ENCODE measurements around the gene IL1RAPL2.
"Not testable (repeated sequence)": the region's sequence is repeated elsewhere in the genome, so short reads cannot be mapped to it uniquely, and the experiment has no call there.

The IL1RAPL2 gene

GRCh38 chrX:104565791-104566680, at the start of gene IL1RAPL2:
IL1RAPL2 (plus strand) TSS chrX:104566199.
- peak in 8 of 51 donors; percentile 0 to 8 (median 1) for DNase-seq

DNA sequence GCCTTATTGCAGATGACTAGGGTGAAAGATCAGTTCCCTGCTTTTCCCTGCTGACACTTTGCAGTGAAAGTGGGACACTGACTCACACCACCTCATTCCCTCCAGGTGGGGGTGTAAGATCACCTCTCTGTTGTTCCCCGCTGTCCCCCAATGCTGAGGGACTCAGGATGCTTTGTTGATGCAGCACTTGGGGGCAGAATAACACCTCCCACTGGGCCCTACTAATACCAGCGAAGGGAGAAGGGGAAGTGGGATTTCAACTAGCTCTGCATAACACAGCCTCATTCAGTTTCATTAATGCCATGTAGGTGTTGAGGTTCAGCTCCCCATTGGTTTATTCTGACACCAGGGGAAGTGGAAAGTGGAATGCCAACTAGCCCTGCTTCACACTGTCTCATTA, 43.6 kb upstream of the IL1RAPL2 start:
- no peak for DNase-seq

DNA sequence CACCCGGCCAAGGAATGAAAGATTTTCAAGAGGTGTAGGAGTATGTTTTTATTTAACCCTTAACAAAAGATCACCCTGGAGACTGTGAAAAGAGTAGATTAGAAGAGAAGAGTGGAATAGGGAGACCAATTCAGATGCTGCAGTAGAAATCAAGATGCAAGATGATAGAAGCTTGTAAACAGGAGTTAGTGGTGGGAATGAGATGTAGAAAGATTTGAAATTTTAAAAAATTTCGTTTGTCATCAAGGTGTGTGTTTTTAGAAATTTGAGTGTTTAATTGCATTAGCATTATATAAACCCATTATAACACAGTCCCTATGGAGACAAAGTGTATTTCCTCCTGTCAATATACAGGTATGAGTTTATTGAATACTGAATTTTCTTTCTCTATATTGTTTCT, 42.1 kb upstream of the IL1RAPL2 start:
- DNase-seq, result no peak

- no peak for DNase-seq
These were observed 26.9 kb upstream of the IL1RAPL2 start for GRCh38 chrX:104539081-104539480.

DNA sequence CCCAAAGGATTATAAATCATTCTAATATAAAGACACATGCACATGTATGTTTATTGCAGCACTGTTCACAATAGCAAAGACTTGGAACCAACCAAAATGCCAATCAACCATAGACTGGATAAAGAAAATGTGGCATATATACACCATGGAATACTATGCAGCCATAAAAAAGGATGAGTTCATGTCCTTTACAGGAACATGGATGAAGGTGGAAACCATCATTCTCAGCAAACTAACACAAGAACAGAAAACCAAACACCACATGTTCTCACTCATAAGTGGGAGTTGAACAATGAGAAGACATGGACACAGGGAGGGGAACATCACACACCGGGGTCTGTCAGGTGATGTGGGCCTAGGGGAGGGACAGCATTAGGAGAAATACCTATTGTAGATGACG, 23.6 kb upstream of the IL1RAPL2 start:
- DNase-seq, result not testable (repeated sequence)

DNA sequence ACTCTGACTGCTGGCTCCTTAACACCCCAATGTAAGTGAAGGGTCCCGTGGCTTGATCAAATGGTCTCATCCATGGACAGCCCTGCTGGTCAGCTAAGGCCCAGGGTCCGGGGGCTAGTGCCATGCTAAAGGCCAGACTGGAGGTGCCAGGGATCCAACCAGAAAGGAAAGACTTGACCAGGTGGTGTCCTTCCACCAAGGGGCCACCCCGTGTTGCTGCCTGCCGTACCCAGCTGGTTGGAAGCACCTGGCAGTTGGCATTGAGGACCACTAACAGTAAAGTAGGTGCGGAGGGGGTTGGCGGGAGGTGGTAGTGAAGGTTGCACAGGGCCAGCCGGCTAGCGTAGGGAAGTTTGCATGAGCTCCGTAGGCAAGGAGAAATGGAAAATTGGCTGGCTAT, 1.7 kb upstream of the IL1RAPL2 start:
- DNase-seq, result no peak

DNA sequence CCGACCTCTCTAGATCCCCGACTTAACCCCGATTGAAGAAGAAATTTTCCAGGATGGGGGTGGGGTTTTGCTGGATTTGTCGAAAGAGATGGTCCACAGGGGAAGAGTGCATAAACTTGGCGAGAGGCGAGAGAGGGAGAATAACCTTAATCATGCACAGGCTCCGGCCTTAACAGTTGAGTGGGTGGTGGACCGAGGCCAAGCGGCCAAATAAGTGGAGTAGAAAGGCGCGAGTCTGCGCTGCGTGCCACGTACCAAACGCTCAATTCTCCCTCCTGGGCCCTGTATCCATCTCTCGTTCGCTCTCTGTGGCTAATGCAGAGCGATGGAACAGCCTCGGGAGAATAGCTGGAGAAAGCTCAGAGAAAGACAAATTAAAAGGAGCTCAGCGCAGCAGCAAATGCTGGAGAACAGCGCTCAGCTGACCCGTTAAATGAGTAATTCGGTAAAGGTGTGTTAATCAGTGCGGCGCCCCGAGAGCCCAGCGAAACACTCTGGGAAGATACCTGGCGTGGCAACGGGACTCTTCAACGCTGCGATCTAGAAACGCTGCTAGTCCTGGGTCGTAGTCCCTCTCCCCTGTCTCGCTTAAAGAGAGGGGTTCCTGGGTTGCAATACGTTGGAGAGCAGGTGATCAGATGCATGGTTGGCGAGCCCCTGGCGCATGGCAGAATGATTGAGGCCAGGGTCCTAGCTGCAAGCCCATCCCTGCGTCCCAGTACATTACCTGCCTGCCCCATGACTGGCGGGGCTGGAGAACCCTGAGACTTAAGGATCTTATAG, 887 bp upstream of the IL1RAPL2 start:
- no peak for DNase-seq

GRCh38 chrX:104566681-104567501, 892 bp downstream of the IL1RAPL2 start:
- no peak for DNase-seq

GRCh38 chrX:104567506-104567905, 1.5 kb downstream of the IL1RAPL2 start:
- DNase-seq, result no peak

GRCh38 chrX:104568304-104568915, 2.4 kb downstream of the IL1RAPL2 start:
- no peak for DNase-seq

- DNase-seq, result no peak
These were observed 52.3 kb downstream of the IL1RAPL2 start for GRCh38 chrX:104618106-104618895.

DNA sequence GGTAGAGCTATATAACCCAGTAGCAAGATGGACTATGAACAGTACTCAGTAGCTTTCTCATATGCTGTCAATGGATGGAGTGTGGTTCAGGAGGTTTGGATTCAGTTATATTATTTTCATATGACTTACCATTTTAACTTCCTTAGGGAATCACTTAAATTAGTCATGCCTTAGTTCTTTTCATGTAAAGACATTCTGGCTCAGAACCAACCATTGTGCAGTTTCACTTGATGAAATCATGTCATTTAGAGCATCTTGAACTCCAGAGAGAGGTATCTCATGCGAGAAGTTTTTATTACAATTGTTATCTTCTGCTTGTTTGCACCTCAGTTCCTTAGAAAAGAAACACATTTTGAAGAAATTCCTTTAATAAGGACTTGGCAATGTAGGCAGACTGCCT, 55.8 kb downstream of the IL1RAPL2 start:
- no peak for DNase-seq

DNA sequence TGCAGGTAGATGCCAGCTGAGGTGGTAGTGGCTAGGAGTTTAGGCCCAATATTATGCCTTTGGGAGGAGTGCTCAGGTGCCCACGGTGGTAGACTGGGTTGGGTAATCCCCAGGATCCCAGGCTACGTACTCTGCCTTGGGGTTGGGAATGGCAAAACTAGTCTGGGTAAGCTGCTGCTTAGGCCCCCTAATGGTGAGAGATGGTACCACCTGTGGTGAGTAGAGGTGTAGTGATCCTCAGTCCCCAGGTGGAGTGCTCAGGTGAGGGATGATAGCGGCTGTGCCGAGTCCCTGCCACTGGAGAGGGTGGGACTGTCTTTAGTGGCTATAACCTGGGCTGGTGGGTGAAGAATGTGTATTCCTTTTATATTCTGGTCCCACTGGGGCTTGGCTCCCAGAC, 75.2 kb downstream of the IL1RAPL2 start:
- no peak for DNase-seq

GRCh38 chrX:104647084-104647483, 81.1 kb downstream of the IL1RAPL2 start:
- DNase-seq, result no peak

DNA sequence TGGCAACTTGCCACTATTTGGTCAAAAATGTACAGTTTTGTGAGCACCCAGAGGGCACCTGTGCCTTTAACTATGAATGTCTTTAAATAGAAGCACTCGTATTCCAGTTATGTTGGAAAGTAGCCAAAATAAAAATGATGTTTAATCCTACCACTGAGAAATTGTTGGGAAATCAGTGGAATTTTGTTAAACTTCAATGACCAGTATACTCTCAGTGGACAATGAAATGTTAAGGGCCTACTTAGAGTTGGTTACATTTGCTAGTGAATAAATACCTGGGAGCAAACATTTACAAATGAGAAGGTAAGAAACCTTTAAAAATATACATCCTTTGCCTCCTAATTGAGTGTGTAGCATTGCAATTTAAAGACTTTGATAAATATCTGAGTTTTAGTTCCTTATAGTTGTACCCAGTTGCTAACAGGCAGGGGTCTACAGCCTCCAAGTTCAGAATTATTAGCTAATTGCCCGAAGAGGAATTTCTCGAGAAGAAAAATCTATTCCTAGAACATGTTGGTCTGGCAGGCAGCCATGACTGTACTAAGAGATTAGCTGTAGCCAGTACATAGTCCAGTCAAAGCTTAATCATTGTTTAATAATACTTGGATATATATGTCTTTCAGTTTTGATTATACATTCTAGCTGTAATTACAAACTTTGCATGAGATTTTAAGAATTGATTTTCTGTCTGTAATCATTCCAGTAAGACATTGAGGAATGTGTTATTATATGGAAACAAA, 93.2 kb downstream of the IL1RAPL2 start:
- DNase-seq, result no peak

GRCh38 chrX:104660092-104660491, 94.1 kb downstream of the IL1RAPL2 start:
- DNase-seq, result no peak

DNA sequence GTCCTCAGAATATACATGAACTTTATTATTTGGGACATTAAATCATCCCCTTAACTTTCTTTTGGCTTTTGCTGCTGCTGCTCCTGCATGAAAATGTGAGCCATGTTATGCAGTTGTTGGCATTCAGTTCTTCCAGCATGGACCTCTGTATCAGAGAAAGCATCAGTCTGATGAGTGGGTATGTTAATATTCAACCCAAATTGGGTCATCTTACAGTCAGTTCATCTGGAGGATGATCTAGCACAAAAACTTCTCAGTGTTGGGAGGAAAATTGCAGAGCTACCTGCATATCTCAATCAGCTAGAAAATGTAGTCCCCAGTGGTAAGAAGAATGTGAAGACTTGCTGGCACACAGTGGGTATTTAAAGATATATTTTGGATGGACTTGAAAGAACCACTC, 96.7 kb downstream of the IL1RAPL2 start:
- DNase-seq, result no peak

DNA sequence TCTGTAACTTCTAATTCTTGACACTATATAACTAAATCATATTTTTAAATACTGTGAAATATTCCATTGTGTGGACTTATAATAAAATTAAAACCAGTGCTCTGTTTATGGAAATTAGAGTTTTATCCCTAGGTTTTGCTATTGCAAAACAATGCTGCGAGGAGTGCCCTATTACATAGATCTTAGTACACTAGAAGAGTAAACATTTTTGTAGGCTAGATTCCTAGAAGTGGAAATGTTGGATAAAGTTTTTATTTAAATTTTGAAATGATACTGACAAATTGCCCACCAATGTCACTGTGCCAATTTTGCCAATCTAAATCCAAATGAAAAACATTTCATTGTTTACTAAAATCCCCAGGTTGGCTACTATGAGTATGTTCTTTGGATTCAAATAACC, 99.7 kb downstream of the IL1RAPL2 start:
- DNase-seq, result no peak

DNA sequence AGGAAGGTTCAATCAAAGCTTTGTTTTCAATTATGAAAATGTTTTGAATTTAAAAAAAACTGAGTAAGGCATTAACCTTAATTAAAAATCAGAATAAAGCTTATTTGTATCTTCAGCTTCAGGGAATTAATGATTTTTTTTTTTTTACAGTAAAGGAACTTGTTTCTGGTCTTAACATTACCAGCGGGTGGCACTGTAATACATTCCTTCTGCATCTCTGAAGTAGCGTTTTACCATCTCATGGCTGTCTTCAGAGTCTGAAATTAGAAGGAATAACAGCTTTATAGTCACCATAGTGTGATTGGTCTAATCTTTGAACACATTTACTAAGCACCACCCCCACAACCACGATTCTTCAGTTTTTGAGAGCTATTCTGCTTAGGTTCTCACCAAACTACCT, 102.6 kb downstream of the IL1RAPL2 start:
- peak in 2 of 51 donors; percentile 0 to 1 for DNase-seq

DNA sequence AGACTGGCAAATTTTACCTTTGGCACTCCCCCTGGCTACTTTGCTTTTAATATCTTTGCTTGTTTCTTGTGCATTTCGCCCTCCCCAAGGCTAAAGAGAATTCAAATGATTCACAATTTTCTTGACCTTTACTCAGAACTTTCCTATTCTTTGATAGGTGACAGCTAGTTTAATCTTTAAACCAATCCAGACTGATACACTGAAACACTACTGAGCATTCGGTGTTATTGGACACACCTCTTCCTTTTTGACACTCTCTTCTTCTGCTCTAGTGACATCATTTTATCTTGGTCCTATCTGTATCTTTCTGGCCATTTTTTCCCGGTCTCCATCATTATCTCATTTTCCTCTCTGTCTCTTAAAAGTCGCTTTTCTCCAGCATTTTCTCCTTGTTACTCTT, 103.1 kb downstream of the IL1RAPL2 start:
- DNase-seq, result no peak
